Measurements from ENCODE around the gene TNFRSF14.

GRCh38 chr1:2528966-2529783 is 27.0 kb upstream of the TNFRSF14 start:
- no peak for TF ChIP-seq POLR2AphosphoS5 (IDR thresholded peaks at IDR 0.05)
- TF ChIP-seq POLR2A (IDR thresholded peaks at IDR 0.05): no peak
- TF ChIP-seq CTCF (IDR thresholded peaks at IDR 0.05): no peak

Measured in breast epithelium (tissue), 3 donors.